HG03342 (cell line): ENCODE data around the gene SS18L1.
"Not testable (repeated sequence)": the region's sequence is repeated elsewhere in the genome, so short reads cannot be mapped to it uniquely, and the experiment has no call there.

Source experiments
- ATAC-seq: cut with Tn5 transposase; IDR thresholded peaks from one replicate; pipeline ENCODE4 v1.9.1; 2021; ENCODE audit warnings: mild to moderate bottlenecking, moderate library complexity; ENCODE audit not compliant: unreplicated experiment

SS18L1 gene, protein sequence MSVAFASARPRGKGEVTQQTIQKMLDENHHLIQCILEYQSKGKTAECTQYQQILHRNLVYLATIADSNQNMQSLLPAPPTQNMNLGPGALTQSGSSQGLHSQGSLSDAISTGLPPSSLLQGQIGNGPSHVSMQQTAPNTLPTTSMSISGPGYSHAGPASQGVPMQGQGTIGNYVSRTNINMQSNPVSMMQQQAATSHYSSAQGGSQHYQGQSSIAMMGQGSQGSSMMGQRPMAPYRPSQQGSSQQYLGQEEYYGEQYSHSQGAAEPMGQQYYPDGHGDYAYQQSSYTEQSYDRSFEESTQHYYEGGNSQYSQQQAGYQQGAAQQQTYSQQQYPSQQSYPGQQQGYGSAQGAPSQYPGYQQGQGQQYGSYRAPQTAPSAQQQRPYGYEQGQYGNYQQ

DNA sequence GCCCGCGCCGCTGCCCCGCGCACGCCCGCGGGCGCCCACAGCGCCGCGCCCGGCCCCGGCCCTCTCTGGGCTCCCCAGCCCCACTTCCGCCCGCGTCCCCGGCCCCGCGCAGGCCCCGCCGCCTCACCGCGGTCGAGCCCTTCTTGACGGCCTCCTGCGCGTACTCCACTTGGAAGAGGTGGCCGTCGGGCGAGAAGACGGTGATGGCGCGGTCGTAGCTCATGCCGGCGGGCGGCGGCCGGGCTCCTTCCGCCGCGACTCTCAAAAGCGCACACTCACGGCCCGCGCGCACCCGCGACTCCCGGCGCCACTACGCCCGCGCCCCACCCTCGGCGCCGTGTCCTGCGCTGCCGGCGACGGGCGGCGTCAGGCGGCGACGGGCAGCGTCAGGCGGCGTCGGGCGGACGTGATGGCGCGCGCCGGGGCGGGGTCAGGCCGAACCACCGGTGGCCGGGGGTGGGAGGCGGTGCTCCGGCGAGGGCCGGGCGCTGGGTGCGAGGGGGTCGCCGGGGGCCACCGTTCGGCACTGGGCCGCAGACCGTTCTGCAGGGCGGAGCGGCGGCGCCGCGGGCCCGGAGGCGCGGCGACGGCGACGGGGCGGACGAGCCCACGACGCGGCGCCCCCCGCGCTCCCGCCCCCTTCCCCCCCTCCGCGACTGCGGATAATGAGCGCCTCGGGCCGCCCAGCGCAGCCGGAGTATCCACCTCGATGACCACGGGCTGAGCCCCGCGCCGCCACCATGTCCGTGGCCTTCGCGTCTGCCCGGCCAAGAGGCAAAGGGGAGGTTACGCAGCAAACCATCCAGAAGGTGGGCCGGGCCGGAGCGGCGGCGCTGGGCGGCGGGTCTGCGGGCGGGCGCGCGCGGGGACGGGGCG lies at the start of gene SS18L1, which contains the start of gene PSMA7:
Gene SS18L1 (plus strand): TSS at position 689 of the 876 bp plus-strand sequence. CDS start 52 bp downstream, at position 741.
Gene PSMA7 (minus strand): TSS at position 314 of the 876 bp plus-strand sequence. CDS start 91 bp downstream, at position 223.
- peak; percentile 76 for ATAC-seq

DNA sequence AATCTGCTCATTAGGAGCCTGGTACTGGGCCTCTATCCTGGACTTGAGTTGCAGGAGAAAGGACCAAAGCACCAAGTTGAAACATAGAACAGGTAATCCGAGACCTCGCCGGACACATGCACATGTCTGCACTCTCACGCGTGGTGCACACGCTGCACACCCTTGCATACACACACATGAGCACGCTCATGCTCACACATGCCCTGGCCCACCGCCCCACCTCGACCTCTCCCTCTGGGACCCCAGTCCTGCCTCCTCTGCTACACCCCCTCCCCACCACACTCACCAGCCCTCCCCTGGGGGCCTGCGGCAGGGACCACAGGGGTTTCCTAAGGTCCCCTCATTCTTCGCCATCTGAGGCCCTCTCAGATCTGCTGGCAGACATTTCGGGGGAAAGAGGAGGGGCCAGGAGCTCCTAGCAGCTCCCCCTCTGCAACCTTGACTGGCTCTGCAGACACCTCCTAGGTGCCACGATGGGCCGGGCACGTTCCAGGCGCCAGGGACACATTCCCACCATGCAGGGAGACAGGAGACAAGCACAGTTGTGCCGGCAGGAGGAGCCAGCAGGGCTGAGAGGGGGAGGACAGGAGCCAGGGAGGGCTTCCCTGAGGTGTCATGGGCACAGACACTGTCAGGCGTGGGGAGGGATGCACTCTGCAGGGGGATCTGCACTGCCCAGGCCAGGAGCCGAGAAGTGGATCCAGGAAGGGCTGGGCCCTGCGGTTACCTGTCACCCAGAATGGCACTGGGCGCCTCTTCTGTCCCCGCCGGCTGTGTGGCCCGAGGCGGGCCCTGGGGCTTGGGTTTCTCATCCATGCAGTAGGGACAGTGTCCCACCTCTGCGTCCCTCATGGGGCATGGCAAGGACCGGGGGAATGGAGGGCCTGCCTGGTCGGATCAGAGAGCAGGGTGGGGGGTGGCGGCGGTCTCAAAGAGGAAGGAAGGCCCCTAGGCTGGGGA lies 46.9 kb upstream of the SS18L1 start:
- no peak for ATAC-seq

DNA sequence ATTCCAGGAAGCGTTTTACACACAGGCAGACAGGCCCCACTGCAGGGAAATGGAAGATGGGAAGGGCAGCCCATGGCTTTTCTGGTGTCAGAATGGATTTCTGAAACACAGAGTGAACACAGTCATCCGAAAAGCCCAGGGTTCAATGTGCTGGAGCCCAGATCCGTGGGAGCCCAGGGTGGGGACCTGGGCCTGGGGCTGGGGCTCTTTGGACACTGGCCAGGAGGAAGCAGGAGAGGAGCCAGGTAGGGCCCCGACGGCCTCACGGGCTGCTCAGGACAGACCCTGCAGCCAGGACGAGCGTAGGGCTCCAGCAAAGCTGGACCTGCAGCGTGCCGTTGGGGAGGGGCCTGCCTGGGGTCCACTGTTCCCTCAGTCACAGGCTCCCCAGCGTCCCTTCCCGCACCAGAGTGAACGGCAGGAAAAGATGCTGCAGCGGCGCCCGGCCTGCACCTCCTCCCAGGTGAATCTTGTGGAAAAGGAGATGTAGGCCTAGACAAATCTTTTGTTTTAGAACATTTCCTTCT lies 45.6 kb upstream of the SS18L1 start:
- no peak for ATAC-seq

DNA sequence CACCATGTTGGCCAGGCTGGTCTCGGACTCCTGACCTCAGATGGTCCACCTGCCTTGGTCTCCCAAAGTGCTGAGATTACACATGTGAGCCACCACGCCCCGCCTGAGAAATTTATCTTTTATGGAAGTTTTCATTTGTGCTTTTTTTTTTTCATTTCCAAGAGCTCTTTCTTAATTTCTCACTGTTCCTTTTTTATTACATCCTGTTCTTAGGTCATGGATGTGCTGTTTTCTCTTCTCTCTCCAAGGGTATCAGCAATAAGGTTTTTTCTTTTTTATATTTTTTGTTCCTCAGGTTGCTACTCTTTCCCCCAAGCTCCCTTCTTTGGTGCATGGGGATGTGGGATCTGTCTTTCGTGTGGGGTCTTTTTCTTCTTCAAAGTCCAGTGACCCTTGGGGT lies 42.5 kb upstream of the SS18L1 start:
- no peak for ATAC-seq

DNA sequence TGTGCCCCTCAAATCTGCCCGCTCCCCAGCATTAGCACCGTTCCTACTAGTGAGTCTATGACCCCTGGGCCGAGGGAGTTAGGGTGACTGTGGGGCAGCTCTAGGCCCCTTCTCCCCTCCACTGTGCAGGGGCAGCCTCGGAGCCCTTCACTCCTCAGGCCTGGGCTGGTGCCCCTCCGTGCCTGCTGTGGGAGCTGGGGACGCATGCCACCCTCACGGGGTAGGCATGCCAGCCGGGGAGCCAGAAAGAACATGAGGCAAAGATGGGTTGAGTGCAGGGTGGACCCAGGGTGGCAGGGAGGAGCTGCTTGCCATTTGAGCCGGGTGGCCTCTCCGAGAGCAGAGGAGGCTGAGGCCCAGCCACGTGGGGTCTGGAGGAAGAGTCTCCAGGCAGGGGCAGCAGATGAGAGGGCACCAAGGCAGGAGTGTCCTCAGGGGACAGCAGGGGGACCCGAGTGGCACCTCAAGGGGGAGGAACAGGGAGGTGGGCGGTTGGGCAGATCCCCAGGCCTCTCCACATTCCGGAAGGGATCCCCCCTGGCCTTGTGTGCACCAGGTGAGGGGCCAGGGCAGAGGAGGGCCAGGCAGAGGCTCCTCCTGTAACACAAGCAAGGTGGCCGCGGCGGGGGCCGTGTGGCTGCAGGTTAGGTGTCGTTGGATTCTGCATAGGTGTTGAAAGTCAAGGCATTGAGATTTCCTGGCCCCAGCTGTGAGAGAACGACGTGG lies 39.9 kb upstream of the SS18L1 start:
- no peak for ATAC-seq

DNA sequence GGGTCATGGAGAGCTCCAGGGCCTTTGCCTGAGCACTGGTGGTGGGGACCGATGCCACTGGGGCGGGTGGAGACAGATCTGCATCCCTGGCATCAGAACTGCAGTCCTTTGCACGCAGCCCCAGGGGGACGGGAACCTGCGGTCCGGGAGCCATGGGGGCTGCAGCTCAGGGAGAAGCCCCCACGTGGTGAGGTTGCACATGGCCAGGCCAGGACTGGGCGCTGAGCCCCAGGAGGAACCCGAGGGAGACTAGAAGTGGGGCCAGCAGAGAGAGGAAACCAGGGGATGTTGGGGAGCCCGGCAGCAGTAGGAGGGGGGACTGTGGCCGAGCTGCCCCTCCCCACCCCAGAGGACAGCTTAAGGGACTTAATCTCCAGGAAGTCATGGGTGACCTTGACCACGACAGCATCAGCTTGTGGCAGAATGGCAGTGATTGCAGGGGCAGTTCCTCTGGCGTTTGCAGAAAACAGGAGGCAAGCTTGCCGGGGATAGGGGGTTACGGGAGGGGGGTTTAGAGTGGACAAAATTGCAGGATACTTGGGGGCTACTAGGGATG lies 39.3 kb upstream of the SS18L1 start:
- no peak for ATAC-seq

DNA sequence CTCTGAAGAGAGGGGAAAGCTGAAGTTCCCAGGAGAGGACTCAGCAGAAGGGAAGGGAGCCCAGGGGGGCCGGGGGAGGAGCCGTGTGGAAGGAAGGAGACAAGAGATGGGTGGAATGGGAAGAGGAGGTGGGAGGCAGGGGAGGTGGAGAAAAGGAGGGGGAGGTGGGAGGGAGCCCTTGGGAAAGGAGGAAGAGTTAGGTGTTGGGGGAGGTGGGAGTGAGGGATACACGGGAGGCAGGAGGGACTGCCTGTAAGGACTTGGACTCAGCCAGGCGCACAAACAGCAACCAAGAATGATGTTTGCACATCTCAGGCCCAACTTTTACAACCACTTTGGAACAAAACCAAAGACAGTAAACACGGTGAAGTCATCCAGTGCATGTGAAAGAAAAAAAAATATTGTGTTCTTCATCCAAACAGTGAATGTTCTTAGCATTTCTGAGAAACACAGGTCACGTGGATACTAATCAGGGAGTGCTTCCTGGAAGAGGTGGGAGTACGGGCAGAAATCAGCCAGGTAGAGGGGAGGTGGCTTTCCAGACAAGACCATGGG lies 38.7 kb upstream of the SS18L1 start:
- no peak for ATAC-seq

DNA sequence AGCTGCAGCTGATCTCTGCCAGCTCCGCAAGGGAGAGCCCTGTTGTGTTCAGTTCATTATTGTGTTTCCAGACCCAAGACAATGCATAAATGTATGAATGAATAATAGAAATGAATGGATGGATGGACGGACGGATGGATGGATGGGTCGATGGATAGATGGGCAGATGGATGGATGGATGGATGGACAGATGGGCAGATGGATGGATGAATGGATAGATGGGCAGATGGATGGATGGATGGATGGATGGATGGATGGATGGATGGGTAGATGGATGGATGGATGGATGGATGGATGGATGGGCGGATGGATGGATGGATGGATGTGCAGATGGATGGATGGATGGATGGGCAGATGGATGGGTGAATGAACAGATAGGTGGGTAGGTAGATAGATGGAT lies 38.0 kb upstream of the SS18L1 start:
- no peak for ATAC-seq

DNA sequence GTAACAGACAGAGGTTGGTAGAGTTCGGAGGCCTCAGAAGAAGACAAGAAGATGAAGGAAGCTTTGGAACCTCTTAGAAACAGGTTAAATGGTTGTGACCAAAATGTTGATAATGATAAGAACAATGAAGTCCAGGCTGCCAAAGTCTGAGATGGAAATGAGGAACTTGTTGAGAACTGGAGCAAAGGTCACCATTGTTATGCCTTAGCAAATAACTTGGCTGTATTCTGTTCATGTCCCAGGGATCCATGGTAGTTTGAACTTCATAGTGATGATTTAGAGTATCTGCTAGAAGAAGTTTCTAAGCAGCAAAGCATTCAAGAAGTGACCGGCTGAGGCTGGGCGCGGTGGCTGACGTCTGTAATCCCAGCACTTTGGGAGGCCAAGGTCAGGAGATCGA lies 32.4 kb upstream of the SS18L1 start:
- ATAC-seq = no peak

DNA sequence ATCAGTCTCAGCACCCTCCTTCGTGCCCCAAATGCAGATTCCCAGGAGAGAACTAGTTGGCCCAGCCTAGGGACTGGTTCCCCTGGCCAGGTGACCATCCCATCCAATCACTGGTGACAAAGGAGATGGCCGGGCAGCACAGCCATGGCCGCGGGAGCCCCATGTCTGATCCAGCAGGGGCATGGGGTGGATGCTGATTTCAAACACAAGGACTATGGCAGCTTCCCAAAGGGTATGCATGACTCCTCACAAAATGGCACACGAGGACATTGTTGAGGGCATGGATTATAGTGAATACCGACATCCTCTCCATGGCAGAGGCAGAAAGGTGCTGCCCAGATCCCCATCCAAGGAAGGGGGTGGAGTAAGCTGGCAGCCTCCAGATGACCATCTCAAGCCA lies 31.2 kb upstream of the SS18L1 start:
- ATAC-seq = no peak

DNA sequence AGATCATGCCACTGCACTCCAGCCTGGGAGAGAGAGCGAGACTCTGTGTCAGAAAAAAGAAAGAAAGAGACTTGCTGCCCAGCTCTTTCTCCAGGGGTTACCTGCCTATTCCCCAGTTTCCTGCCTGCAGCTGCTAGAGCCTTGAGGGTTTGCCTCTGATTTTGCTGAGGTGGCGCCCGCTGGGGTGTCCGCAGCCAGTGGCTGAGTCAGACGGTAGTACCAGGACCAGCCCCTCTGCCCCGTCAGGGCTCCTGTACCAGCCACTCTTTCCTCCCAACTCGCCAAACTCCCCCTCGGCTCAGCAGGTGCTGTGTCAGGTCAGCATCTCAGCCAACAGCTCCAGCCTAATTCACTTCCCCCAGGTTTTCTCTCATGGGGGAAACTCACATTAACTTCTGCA lies 28.7 kb upstream of the SS18L1 start:
- no peak for ATAC-seq

DNA sequence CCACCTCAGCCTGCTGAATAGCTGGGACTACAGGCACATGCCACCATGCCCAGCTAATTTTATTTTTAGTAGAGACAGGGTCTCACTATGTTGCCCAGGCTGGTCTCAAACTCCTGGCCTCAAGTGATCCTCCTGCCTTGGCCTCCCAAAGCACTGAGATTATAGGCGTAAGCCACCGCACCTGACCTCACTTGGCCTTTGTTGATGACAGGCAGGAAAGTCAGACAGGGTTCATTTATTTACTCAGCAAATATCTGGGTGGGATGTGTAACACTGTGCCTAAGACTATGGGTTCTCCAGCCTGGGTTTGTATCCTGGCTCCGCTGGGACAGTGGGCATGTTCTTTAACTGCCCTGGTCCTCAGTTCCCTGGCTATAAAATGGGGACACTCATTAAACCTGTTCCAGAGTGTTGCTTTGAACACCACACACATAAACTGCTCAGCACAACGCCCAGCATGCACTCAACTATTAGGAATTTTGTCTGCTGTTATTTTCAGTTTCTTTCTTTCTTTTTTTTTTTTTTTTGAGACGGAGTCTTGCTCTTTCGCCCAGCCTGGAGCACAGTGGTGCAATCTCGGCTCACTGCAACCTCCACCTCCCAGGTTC lies 27.7 kb upstream of the SS18L1 start:
- not testable (repeated sequence) for ATAC-seq

DNA sequence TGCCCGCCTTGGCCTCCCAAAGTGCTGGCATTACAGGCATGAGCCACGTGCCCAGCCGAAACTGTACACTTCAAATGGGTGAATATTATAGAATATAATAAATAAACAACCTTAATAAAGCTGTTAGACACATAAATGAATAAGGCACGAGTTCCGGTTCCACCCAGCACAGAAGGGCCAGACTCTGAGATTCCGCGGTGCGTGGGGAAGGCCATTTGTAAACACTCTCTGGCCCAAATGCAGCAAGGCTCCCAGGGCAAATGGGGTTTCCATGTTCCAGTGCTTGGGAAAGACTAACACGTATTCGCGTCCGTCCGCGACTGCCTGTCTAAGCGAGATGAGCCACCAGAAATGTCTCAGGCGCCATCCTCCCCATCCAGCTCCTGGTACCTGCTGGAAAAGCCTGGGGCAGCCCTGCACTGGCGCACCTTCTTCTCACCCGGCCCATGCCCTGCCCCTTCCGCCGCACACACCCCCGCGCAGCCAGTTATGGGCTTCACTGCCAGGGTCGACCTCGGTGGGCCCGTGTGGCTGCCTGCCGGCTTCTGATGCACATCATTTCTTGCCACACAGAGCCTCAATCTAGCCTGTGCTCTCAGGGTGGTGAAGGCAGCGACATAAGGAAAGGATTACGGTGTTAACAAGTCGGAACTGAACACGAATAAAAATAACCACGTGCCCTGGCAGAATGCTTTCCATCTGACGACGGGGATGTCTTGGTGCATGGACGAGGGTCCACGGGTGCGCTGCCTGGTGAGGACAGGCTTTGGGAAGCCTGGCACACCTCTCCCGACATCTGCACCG lies 26.8 kb upstream of the SS18L1 start:
- no peak for ATAC-seq

DNA sequence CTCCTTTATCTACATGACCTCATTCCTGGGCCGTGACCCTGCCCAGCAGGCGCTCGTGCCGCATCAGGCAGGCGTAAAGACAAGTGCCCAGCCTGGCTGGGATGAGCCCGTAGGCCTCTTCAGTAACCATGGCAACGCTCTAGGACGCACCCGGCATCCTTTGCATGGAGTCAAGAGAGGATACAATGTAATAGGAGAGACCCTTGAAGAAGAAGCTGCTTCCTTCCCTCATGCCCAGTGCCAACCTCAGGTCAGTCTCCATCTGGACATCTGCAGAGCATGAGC lies 26.3 kb upstream of the SS18L1 start:
- ATAC-seq = no peak

DNA sequence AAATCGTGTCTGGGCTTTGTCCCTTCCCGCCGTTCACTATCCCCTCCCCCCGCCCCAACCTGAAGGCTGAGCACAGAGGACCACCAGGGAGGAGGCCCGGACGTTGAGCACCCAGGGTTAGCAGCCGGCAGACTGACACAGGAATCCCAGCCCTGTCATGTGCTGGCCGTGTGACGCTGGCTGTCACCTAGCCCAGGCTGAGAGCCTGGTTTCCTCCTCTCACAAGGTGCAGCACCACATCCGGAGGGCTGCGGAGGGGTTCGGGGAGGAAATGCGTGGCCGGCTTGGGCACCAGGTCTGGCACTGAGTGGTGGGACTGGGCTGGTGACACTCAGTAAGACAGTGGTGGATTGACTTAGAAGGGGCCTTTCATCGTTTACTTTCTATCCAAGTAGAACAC lies 25.9 kb upstream of the SS18L1 start:
- no peak for ATAC-seq

DNA sequence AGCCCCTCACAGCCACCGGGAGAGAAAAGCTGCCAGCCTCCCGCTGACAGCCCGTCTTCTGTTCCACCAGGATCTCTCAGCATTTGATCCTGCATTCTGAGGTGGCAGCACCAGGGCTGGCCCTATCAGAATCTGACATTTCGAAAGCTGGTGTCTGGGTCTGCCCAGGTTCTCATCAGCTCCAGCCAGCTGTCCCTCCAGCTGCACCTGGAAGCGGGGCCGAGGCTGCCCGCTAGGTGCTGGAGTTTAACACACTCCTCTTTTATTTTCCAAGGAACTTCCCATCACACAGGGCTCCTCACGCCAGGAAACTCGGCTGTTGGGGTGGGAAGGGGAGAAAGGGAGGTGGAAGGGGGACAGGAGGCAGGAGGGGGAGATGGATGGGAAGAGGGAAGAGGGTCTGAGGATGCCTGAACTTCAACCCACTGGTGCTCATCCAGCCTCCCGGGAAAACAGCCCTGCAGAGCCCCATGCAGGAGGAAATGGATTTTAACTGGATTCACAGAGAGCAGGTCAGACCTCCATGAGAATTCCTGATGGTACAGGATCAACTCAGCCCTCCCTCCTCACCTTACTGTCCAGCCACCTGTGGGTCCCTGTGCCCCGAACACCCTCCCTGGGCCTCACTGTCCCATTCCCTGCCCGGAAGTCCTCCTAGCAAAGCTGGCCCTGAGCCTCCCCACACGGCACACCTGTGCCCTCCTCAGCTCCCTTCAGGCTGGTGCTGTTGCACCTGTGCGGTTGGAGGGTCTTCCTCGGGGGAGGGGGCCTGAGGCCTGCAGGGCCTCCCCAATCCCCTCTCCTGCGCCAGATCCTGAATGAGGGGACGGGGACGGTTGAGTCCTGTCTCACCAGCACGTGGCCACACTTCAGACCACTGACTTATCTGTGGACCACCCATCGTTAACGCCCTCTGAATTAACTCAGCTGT lies 25.2 kb upstream of the SS18L1 start:
- no peak for ATAC-seq

DNA sequence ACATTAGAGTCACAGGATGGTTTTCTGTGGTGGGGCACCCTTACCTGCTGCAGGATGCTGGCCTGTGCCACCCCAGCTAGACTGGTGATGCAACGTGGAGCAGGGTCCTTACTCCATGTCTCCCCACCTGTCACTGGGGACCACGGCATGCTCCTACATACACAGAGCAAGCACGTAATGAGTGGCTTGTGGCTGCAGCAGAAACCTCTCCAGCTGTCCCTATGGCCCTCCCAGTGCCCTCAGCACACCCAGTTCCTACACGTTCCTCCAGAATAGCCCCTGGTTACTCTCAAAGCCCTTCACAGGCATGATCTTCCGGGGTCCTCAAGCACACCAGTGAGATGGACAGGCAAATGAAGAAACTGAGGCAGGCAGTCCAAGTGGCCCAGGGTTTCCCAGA lies 24.5 kb upstream of the SS18L1 start:
- ATAC-seq = no peak
